ENCODE measurements around the gene PREX1. TPM values are rescaled to one million over a fixed set of nuclear protein-coding genes. Genes with fewer than 3 reads are reported as not detected.

Gene PREX1
- total and polyA plus RNA-seq, 2 donors (not counting 3 experiments of a cell fraction or from before 2014, with no cell fraction given) = 51.3 to 72.9 TPM

- Histone ChIP-seq H3K9me3 (replicated peaks; ENCODE audit: control insufficient read depth, insufficient read depth, low read length) (no peaks in the 10 kb centered on the region), H2AFZ (ENCODE audit: low read depth, low read length) (no peak overlapping the region), H3K4me2 (ENCODE audit: insufficient read depth, low read length) (no peak overlapping the region), H4K20me1 (replicated peaks; ENCODE audit: control insufficient read depth, extremely low read depth, insufficient read depth, low read length) (no peaks in the 10 kb centered on the region), H3K9me1 (replicated peaks; ENCODE audit: control insufficient read depth, extremely low read depth, insufficient read depth, low read length) (no peaks in the 10 kb centered on the region), H3K27me3 (ENCODE audit: control insufficient read depth in 2 of 2, insufficient read depth in 2 of 2, low read length in 2 of 2) (no peaks in the 10 kb centered on the region), H3K27ac (ENCODE audit: insufficient read depth, low read depth, low read length) (no peak overlapping the region), H3K79me2 (ENCODE audit: control insufficient read depth, insufficient read depth, low read length) (no peaks in the 10 kb centered on the region), H3K36me3 (ENCODE audit: control insufficient read depth in 2 of 2, extremely low read depth in 1 of 2, insufficient read depth in 2 of 2, low read length in 2 of 2) (peaks cover 25 to 64% of the 10 kb centered on the region in 2 experiments), H3K4me3 (replicated peaks in 1 of 3; ENCODE audit: insufficient read depth in 1 of 3, low read depth in 1 of 3, low read length in 3 of 3) (no peak overlapping the region), H3K4me1 (ENCODE audit: control insufficient read depth, extremely low read depth, insufficient read depth, low read length) (no peaks in the 10 kb centered on the region), H3K9ac (replicated peaks; ENCODE audit: extremely low read depth, insufficient read depth, low read length) (no peak overlapping the region)
- dilution Hi-C loops (cut with MboI; ENCODE audit: extremely low pct_ligation_motif_present, low sequenced_read_pairs) = no loop called here
- TF ChIP-seq MAX (IDR thresholded peaks at IDR 0.05; ENCODE audit: insufficient read depth, insufficient read length) = no peak
- POLR2A ChIA-PET = no interaction called here
- intact Hi-C loops (cut with micrococcal nuclease) = no loop called here
- no peak for DNase-seq (ENCODE audit: low read depth, low spot score)
- peak; percentile 8 for FAIRE-seq
- CTCF ChIA-PET = interaction anchor here (1.0 to 1.6 kb wide), 2 partner anchors 10 to 257 kb away, joined by 3 to 8 read pairs; no protein-coding TSS in a partner anchor
- no TSS peak for BruUV-seq (replicated peaks)
These were observed 179.9 kb downstream of the PREX1 start for GRCh38 chr20:48647858-48648257.

DNA sequence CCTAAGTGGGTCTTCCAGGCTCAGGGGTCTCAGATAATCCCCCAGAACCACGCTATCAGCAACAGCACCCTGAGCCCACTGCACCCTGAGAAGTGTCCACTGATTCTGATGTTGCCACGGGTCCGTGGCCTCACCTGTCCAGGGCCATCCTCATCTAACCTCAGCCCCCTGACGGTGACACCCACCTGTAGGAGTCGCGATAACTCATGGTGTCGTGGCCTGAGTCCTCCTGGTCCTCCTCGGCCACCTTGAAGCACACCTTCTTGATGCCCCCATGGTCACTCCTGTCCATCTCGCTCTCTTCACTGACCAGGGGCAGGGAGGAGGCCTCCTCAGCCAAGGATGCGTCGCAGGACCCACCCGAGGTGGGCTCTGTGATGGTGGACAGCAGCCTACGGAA is 182.1 kb downstream of the PREX1 start:
- DNase-seq (ENCODE audit: low read depth, low spot score) = no peak
- TF ChIP-seq, protein P1, sequence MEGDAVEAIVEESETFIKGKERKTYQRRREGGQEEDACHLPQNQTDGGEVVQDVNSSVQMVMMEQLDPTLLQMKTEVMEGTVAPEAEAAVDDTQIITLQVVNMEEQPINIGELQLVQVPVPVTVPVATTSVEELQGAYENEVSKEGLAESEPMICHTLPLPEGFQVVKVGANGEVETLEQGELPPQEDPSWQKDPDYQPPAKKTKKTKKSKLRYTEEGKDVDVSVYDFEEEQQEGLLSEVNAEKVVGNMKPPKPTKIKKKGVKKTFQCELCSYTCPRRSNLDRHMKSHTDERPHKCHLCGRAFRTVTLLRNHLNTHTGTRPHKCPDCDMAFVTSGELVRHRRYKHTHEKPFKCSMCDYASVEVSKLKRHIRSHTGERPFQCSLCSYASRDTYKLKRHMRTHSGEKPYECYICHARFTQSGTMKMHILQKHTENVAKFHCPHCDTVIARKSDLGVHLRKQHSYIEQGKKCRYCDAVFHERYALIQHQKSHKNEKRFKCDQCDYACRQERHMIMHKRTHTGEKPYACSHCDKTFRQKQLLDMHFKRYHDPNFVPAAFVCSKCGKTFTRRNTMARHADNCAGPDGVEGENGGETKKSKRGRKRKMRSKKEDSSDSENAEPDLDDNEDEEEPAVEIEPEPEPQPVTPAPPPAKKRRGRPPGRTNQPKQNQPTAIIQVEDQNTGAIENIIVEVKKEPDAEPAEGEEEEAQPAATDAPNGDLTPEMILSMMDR (IDR thresholded peaks at IDR 0.05; ENCODE audit: extremely low read depth in 1 of 2, insufficient read depth in 1 of 2, low read depth in 1 of 2, low read length in 2 of 2) = no peak
- TF ChIP-seq POLR2A (IDR thresholded peaks at IDR 0.05; ENCODE audit: low read depth, low read length) (no peak), POLR2AphosphoS5 (IDR thresholded peaks at IDR 0.05; ENCODE audit: insufficient read depth, low read depth, low read length) (no peak), FOS (IDR thresholded peaks at IDR 0.05; ENCODE audit: borderline replicate concordance, insufficient read depth, low read length) (no peak), MAX (IDR thresholded peaks at IDR 0.05; ENCODE audit: insufficient read depth, insufficient read length) (no peak), GATA2 (IDR thresholded peaks at IDR 0.05; ENCODE audit: insufficient read depth, insufficient read length, low read depth, low read length) (no peak)
- intact Hi-C loops (cut with micrococcal nuclease) = no loop called here
- Histone ChIP-seq H3K27ac (ENCODE audit: insufficient read depth, low read depth, low read length) (no peak overlapping the region), H3K4me1 (ENCODE audit: control insufficient read depth, extremely low read depth, insufficient read depth, low read length) (no peaks in the 10 kb centered on the region), H3K9me1 (replicated peaks; ENCODE audit: control insufficient read depth, extremely low read depth, insufficient read depth, low read length) (no peaks in the 10 kb centered on the region), H3K4me3 (replicated peaks in 1 of 3; ENCODE audit: insufficient read depth in 1 of 3, low read depth in 1 of 3, low read length in 3 of 3) (no peak overlapping the region), H3K79me2 (ENCODE audit: control insufficient read depth, insufficient read depth, low read length) (no peaks in the 10 kb centered on the region), H3K9ac (replicated peaks; ENCODE audit: extremely low read depth, insufficient read depth, low read length) (no peak overlapping the region), H3K4me2 (ENCODE audit: insufficient read depth, low read length) (no peak overlapping the region), H3K9me3 (replicated peaks; ENCODE audit: control insufficient read depth, insufficient read depth, low read length) (no peaks in the 10 kb centered on the region), H3K27me3 (ENCODE audit: control insufficient read depth in 2 of 2, insufficient read depth in 2 of 2, low read length in 2 of 2) (no peaks in the 10 kb centered on the region), H4K20me1 (replicated peaks; ENCODE audit: control insufficient read depth, extremely low read depth, insufficient read depth, low read length) (no peaks in the 10 kb centered on the region), H3K36me3 (ENCODE audit: control insufficient read depth in 2 of 2, extremely low read depth in 1 of 2, insufficient read depth in 2 of 2, low read length in 2 of 2) (peaks cover 28 to 51% of the 10 kb centered on the region in 2 experiments), H2AFZ (ENCODE audit: low read depth, low read length) (no peak overlapping the region)
- ChIA-PET CTCF (no interaction called here), POLR2A (no interaction called here)
- no TSS peak for BruUV-seq (replicated peaks)
- FAIRE-seq = no peak
- dilution Hi-C loops (cut with MboI; ENCODE audit: extremely low pct_ligation_motif_present, low sequenced_read_pairs) = no loop called here
